ENCODE data around the gene TFF1.
"Not testable (repeated sequence)": the region's sequence is repeated elsewhere in the genome, so short reads cannot be mapped to it uniquely, and the experiment has no call there.

TFF1 gene

DNA sequence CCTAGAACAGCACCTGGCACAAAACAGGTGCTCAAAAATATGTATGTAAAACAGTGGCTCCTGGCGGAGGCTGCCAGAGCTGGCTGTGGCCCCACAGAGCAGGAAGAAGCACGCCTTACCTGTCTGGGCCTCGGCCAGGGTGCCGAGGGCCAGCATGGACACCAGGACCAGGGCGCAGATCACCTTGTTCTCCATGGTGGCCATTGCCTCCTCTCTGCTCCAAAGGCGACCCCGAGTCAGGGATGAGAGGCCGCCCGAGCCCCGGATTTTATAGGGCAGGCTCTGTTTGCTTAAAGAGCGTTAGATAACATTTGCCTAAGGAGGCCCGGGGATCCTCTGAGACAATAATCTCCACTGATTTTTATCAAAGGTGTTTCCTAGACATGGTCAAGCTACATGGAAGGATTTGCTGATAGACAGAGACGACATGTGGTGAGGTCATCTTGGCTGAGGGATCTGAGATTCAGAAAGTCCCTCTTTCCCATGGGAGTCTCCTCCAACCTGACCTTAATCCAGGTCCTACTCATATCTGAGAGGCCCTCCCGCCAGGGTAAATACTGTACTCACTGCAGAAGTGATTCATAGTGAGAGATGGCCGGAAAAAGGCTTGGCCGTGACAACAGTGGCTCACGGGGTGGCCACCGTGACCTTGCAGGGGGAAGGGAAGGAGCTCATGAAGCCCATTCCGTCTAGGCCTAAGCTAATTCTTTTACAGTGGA lies at the start of gene TFF1:
TSS of gene TFF1 (minus strand) at position 244 of the 719 bp plus-strand sequence. CDS start at position 204, 40 bp downstream.
- DNase-seq (ENCODE audit: low read depth) = no peak

- peak; percentile 75 for DNase-seq (ENCODE audit: low read depth)
Observed at GRCh38 chr21:42414928-42415769, 48.8 kb upstream of the TFF1 start.

- DNase-seq (ENCODE audit: low read depth) = no peak
Observed at GRCh38 chr21:42414553-42414927, 48.2 kb upstream of the TFF1 start.

- no peak for DNase-seq (ENCODE audit: low read depth)
Observed at GRCh38 chr21:42414066-42414465, 47.7 kb upstream of the TFF1 start.

DNA sequence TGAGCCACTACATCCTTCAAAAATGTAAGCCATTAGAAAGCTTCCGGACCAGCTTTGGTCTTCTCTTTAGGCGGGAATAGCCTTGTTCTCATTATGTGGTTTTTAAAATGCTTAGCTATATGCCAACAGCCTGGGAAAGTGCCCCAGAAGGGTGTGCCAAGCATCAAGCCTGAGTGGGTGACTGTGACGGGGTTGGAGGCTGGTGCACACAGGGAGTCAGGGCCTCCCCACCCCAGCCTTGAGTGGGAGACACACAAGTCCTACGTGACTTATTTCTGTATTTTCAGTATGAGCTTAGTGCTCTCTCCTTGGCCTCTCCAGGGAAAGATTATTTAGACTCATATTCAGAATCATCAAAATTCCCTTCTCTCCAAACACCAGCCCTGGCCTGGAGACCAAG lies 47.2 kb upstream of the TFF1 start:
- no peak for DNase-seq (ENCODE audit: low read depth)

DNA sequence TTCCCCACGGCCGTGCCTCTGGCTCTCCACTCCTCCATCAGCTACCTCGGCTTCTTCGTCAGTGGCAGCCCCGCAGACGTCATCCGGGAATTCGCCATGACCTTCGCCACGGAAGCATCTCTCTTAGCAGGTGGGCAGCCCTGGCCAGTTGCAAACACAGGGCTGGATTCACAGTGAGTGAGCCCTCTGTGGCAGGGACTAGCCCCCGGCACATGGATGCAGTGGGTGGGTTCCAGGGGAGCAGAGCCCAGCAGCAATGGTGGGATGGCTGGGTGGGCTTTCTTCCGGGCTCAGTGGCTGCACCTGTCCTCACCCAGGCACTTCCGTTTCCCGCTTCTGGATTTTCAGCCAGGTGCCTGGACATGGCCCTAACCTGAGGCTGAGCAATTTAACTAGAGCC lies 46.8 kb upstream of the TFF1 start:
- no peak for DNase-seq (ENCODE audit: low read depth)

- no peak for DNase-seq (ENCODE audit: low read depth)
Observed at GRCh38 chr21:42412636-42412933, 46.2 kb upstream of the TFF1 start.

- DNase-seq (ENCODE audit: low read depth) = no peak
Observed at GRCh38 chr21:42411891-42412635, 45.7 kb upstream of the TFF1 start.

DNA sequence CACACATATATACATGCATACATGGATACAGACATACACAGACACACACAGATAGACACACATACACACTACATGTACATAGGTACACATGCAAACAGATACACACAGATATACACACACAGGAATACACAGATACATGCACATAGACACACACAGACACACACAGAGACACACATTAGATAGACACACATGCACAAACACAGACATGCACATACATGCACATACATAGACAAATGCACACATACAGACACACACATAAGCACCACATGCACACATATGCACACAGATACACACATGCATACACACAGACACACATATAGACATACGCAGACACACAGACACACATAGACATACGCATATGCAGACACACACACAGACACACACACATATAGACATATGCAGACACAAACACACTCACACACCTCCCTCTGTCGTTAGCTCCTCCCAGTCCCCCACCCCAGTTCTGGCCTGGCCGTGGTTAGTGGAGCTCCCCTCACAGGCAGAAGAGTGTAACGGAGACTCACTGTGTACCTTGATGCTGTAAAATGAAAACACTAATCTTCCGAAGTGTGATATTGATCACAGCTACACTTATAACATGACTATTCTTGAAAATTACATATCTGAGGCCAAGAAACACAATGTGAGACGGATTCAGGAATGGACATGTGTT lies 45.0 kb upstream of the TFF1 start:
- no peak for DNase-seq (ENCODE audit: low read depth)

GRCh38 chr21:42409366-42409765 lies 43.0 kb upstream of the TFF1 start:
- no peak for DNase-seq (ENCODE audit: low read depth)

- DNase-seq (ENCODE audit: low read depth) = not testable (repeated sequence)
Observed at GRCh38 chr21:42408718-42409117, 42.4 kb upstream of the TFF1 start.

DNA sequence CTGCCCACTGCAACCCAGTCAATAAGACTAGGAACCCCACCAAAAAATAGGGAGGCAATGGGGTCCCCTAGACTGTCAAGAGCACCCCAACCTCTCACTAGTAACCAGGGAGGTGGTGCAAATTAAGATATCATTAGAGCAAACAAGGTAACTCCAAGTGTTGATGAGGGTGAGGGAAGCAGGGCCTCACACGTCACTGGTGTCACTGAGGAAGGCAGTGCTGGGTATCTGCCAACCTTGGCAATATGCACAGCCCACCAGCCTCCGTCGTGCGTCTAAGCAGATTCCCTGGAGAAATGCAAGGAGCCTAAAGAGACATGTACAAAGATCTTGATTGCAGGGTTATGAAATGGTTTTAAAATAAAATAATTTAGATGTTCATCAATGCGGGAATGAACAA lies 41.1 kb upstream of the TFF1 start:
- no peak for DNase-seq (ENCODE audit: low read depth)

DNA sequence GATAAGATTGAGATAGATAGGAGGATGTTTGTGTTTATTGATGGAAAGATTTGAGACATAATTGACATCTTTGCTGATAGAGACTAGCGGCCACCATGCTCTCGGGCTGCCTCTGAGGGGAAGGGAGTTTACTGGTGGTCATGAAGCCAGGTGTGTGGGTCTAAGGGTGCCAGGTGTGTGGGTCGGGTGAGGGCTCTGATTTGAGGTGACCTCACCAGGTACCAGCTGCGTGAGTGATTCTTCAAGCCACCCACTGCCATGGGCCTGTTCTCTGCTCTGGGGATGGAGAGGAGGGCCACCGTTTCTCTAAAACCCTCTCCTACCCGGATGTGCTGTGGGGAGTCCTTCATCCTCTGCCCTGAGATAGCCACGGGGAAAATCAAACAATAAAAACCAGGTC lies 40.5 kb upstream of the TFF1 start:
- no peak for DNase-seq (ENCODE audit: low read depth)

GRCh38 chr21:42406201-42406621 lies 39.9 kb upstream of the TFF1 start:
- no peak for DNase-seq (ENCODE audit: low read depth)

GRCh38 chr21:42405064-42406013 lies 39.0 kb upstream of the TFF1 start:
- no peak for DNase-seq (ENCODE audit: low read depth)

DNA sequence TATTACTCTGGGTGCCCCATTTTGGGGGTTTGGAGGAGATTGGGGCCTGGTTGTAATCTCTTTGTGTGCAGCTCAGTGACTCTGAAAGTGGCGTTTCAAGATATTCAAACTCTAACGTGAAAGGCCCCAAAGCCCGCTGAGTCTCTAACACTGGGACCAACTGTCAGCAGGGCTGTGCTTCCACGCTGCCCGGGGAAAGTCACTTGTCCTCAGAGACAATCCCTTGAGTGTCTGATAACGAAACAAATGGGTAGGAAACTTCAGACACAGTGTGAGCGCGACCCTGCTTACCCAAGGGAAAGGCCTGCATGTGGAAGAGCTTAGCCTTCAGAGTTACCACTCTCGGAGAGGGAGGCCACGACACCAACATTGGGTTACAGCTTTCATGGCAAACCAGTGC lies 38.2 kb upstream of the TFF1 start:
- DNase-seq (ENCODE audit: low read depth) = no peak

DNA sequence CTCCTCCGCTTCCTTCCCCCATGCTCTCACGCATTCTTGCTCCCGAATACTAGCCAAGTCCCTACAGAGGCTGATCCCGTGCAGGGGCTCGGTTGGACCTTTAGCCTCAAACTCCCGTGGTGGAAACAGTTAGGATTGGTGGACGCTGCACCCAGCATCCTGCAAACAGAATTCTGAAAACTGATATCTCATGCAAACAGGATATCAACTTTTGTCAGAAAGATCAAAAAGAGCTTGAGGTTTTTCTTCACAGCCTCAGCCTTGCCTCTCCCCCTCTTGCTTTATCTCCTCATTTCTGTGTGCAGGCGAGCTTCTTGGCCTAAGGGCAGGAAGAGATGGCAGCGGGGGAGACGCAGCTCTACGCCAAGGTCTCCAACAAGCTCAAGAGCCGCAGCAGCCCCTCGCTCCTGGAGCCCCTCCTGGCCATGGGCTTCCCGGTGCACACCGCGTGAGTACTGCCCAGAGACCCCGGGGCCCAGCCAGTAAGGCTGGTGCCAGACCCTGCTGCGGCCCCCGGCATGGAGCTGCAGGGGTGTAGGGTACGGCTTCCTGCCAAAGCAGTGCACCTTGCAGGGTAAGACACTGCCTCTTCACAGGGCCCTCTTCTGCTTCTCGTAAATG lies 37.4 kb upstream of the TFF1 start, which contains the start of gene UBASH3A:
TSS of gene UBASH3A (plus strand) at position 292 of the 621 bp plus-strand sequence. CDS start at position 336, 44 bp downstream.
- DNase-seq (ENCODE audit: low read depth) = peak; percentile 34

DNA sequence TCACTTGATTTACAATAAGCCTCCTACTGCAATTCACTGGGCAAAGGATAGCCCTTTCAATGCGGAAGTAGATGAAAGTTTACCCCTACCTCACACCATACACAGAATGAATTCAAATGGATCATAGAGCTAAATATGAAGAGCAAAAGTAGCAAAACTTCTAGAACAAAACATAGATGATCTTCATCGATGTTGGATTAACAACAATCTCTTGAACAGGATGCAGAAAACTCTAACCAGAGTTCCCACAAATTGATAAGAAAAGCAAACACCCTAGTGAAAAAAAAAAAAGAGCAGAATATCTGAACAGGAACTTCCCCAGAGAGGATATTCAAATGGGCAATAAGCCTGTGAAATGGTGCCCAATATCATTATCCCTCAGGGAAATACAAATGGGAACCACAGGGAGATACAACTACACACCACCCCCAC lies 35.5 kb upstream of the TFF1 start:
- DNase-seq (ENCODE audit: low read depth) = no peak

GRCh38 chr21:42401154-42401553 lies 34.8 kb upstream of the TFF1 start:
- no peak for DNase-seq (ENCODE audit: low read depth)

GRCh38 chr21:42400525-42400924 lies 34.2 kb upstream of the TFF1 start:
- DNase-seq (ENCODE audit: low read depth) = no peak
